Measurements from ENCODE around the gene RPL37A.

RPL37A gene

GRCh38 chr2:216548901-216549331, 50.3 kb downstream of the RPL37A start:
- peak; percentile 44 for DNase-seq (ENCODE audit: low spot score)

- DNase-seq (ENCODE audit: low spot score), result no peak
These were observed 51.5 kb downstream of the RPL37A start for GRCh38 chr2:216549926-216550690.

GRCh38 chr2:216551234-216552068, 52.8 kb downstream of the RPL37A start:
- no peak for DNase-seq (ENCODE audit: low spot score)

DNA sequence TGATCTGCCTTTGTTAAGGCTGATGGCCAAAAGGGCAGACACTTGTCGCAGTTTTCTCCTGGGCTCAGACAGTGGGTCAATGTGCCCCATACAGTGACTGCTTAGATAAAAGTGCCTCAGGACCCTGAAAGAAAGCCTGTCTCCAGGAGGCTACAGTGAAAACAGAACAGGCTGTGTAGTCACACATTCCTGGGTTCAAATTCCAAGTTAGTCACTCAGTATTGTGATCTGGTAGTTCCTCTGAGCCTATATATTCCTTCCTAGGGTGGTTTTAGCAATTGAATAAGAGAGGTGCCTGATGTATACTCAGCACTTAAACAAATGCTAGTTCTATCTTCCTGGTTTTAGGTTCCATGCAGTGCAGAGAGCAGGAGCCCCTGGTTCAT, 54.4 kb downstream of the RPL37A start:
- peak; percentile 56 for DNase-seq (ENCODE audit: low spot score)
